ENCODE measurements around the gene SLC35G6. TPM values are rescaled to one million over a fixed set of nuclear protein-coding genes. Genes with fewer than 3 reads are reported as not detected.
A peak's percentile ranks its signal among the peaks of the same experiment; 100 is the strongest.

The SLC35G6 gene
- total and polyA plus RNA-seq, 3 experiments from 2014 or later = 0.12 TPM; not detected in 2

- H3K4me1 ChIP-seq (ENCODE audit: insufficient read depth, low read length) = peaks cover 33% of the 10 kb centered on the region
- CTCF ChIA-PET = interaction anchor here (0.8 to 2.6 kb wide), 6 partner anchors 9 to 244 kb away, joined by 3 to 10 read pairs (median 4); partner anchors contain the start of genes TMEM102, TP53 and ZBTB4
These were observed 37.5 kb upstream of the SLC35G6 start for GRCh38 chr17:7443499-7444485.

GRCh38 chr17:7444682-7445618 is 36.3 kb upstream of the SLC35G6 start, which contains the start of gene CHRNB1:
Gene CHRNB1 (plus strand): TSS chr17:7445061. CDS start chr17:7445128, 67 bp downstream.
- Histone ChIP-seq H3K27me3 (ENCODE audit: insufficient read depth, low read length, poor library complexity, severe bottlenecking) (peaks cover 46% of the 10 kb centered on the region), H3K4me1 (ENCODE audit: insufficient read depth, low read length) (peaks cover 22% of the 10 kb centered on the region), H3K4me3 (ENCODE audit: low read length) (no peak within 1 kb of the TSS), H3K36me3 (ENCODE audit: insufficient read depth, low read length) (no peaks in the 10 kb centered on the region), H3K27ac (ENCODE audit: low read depth, low read length) (no peak within 1 kb of the TSS), H3K9me3 (ENCODE audit: low read length) (no peaks in the 10 kb centered on the region)
- ChIA-PET CTCF (interaction anchor here (0.9 to 3.1 kb wide), 6 partner anchors 9 to 243 kb away, joined by 3 to 37 read pairs (median 6); partner anchors contain the start of genes TMEM102, TMEM95 and TP53), POLR2A (interaction anchor here (0.9 to 2.8 kb wide), 7 partner anchors 10 to 140 kb away, joined by 3 to 12 read pairs (median 3); partner anchors contain the start of genes POLR2A and ZBTB4)
- H3K4me3 Mint-ChIP-seq = peak within 1 kb of the TSS; percentile 53 to 88 (median 77)
- H3K27ac Mint-ChIP-seq = peak within 1 kb of the TSS in 4 of 8 donors; percentile 35 to 74 (median 66)
- DNase-seq = peak in 1 of 5 donors; percentile 21
- H3K36me3 Mint-ChIP-seq = peaks cover 0 to 8% (median 2%) of the 10 kb centered on the region in 3 donors
- H3K4me1 Mint-ChIP-seq = peaks cover 17 to 34% (median 24%) of the 10 kb centered on the region in 3 donors
- H3K27me3 Mint-ChIP-seq = peaks cover 43 to 73% of the 10 kb centered on the region in 2 donors
- H3K9me3 Mint-ChIP-seq = no peaks in the 10 kb centered on the region

More at GRCh38 chr17:7443499-7444485, 37.5 kb upstream of the SLC35G6 start:
- Mint-ChIP-seq H3K27me3 (peaks cover 49 to 79% of the 10 kb centered on the region in 2 donors), H3K9me3 (no peaks in the 10 kb centered on the region), H3K27ac (peak overlapping the region in 1 of 8 donors; percentile 61), H3K36me3 (peaks cover 0 to 12% (median 2%) of the 10 kb centered on the region in 3 donors), H3K4me3 (peak overlapping the region in 1 of 7 donors; percentile 17), H3K4me1 (peaks cover 23 to 43% (median 32%) of the 10 kb centered on the region in 3 donors)
- H3K4me3 ChIP-seq (ENCODE audit: low read length) = no peak overlapping the region
- no peak overlapping the region for H3K27ac ChIP-seq (ENCODE audit: low read depth, low read length)
- POLR2A ChIA-PET = interaction anchor here (1.1 to 2.8 kb wide), 5 partner anchors 11 to 142 kb away, joined by 3 to 12 read pairs (median 6); partner anchors contain the start of genes POLR2A and ZBTB4
- peaks cover 57% of the 10 kb centered on the region for H3K27me3 ChIP-seq (ENCODE audit: insufficient read depth, low read length, poor library complexity, severe bottlenecking)
- H3K9me3 ChIP-seq (ENCODE audit: low read length) = no peaks in the 10 kb centered on the region
- H3K36me3 ChIP-seq (ENCODE audit: insufficient read depth, low read length) = no peaks in the 10 kb centered on the region
- no peak for DNase-seq

GRCh38 chr17:7445619-7445968 is 35.7 kb upstream of the SLC35G6 start:
- no peaks in the 10 kb centered on the region for H3K36me3 ChIP-seq (ENCODE audit: insufficient read depth, low read length)
- peaks cover 36 to 67% of the 10 kb centered on the region in 2 donors for H3K27me3 Mint-ChIP-seq
- peaks cover 0 to 8% (median 2%) of the 10 kb centered on the region in 3 donors for H3K36me3 Mint-ChIP-seq
- ChIA-PET CTCF (interaction anchor here (0.9 to 3.1 kb wide), 6 partner anchors 9 to 242 kb away, joined by 3 to 37 read pairs (median 6); partner anchors contain the start of genes TMEM102, TMEM95 and TP53), POLR2A (interaction anchor here (0.9 to 2.8 kb wide), 4 partner anchors 9 to 40 kb away, joined by 3 to 9 read pairs (median 4); no protein-coding TSS in a partner anchor)
- no peaks in the 10 kb centered on the region for H3K9me3 ChIP-seq (ENCODE audit: low read length)
- H3K27me3 ChIP-seq (ENCODE audit: insufficient read depth, low read length, poor library complexity, severe bottlenecking) = peaks cover 40% of the 10 kb centered on the region
- no peak overlapping the region for H3K27ac ChIP-seq (ENCODE audit: low read depth, low read length)
- peak in 3 of 5 donors; percentile 19 to 46 (median 30) for DNase-seq
- H3K4me1 ChIP-seq (ENCODE audit: insufficient read depth, low read length) = peaks cover 15% of the 10 kb centered on the region
- no peak overlapping the region for H3K4me3 ChIP-seq (ENCODE audit: low read length)
- H3K4me1 Mint-ChIP-seq = peaks cover 12 to 27% (median 18%) of the 10 kb centered on the region in 3 donors
- H3K27ac Mint-ChIP-seq = peak overlapping the region in 3 of 8 donors; percentile 35 to 74 (median 72)
- no peaks in the 10 kb centered on the region for H3K9me3 Mint-ChIP-seq
- H3K4me3 Mint-ChIP-seq = peak overlapping the region; percentile 53 to 88 (median 77)

GRCh38 chr17:7448461-7448860 is 32.8 kb upstream of the SLC35G6 start:
- ChIA-PET POLR2A (no interaction called here), CTCF (no interaction called here)
- H3K4me3 Mint-ChIP-seq = no peak overlapping the region
- H3K36me3 Mint-ChIP-seq = peaks cover 0 to 8% (median 2%) of the 10 kb centered on the region in 3 donors
- H3K4me1 Mint-ChIP-seq = peaks cover 12 to 23% (median 17%) of the 10 kb centered on the region in 3 donors
- no peaks in the 10 kb centered on the region for H3K36me3 ChIP-seq (ENCODE audit: insufficient read depth, low read length)
- H3K27ac Mint-ChIP-seq = no peak overlapping the region
- H3K4me3 ChIP-seq (ENCODE audit: low read length) = no peak overlapping the region
- no peak overlapping the region for H3K27ac ChIP-seq (ENCODE audit: low read depth, low read length)
- H3K9me3 Mint-ChIP-seq = no peaks in the 10 kb centered on the region
- H3K4me1 ChIP-seq (ENCODE audit: insufficient read depth, low read length) = peaks cover 13% of the 10 kb centered on the region
- peaks cover 22 to 45% of the 10 kb centered on the region in 2 donors for H3K27me3 Mint-ChIP-seq
- H3K27me3 ChIP-seq (ENCODE audit: insufficient read depth, low read length, poor library complexity, severe bottlenecking) = peaks cover 27% of the 10 kb centered on the region
- H3K9me3 ChIP-seq (ENCODE audit: low read length) = no peaks in the 10 kb centered on the region
- no peak for DNase-seq

GRCh38 chr17:7459961-7460545 is 21.2 kb upstream of the SLC35G6 start:
- Mint-ChIP-seq H3K4me3 (peak overlapping the region in 2 of 7 donors; percentile 40 to 55), H3K27ac (peak overlapping the region in 3 of 8 donors; percentile 36 to 94 (median 75)), H3K36me3 (peaks cover 0 to 42% (median 7%) of the 10 kb centered on the region in 3 donors), H3K4me1 (peaks cover 11 to 13% (median 13%) of the 10 kb centered on the region in 3 donors), H3K27me3 (no peaks in the 10 kb centered on the region), H3K9me3 (no peaks in the 10 kb centered on the region)
- no peak overlapping the region for H3K27ac ChIP-seq (ENCODE audit: low read depth, low read length)
- H3K27me3 ChIP-seq (ENCODE audit: insufficient read depth, low read length, poor library complexity, severe bottlenecking) = no peaks in the 10 kb centered on the region
- DNase-seq = no peak
- ChIA-PET CTCF (interaction anchor here (0.7 to 1.6 kb wide), 3 partner anchors 23 to 101 kb away, joined by 3 to 4 read pairs (median 3); no protein-coding TSS in a partner anchor), POLR2A (interaction anchor here (0.6 to 1.3 kb wide), 3 partner anchors 19 to 52 kb away, joined by 3 to 6 read pairs (median 4); partner anchors contain the start of gene ZBTB4)
- H3K9me3 ChIP-seq (ENCODE audit: low read length) = no peaks in the 10 kb centered on the region
- no peaks in the 10 kb centered on the region for H3K36me3 ChIP-seq (ENCODE audit: insufficient read depth, low read length)
- no peak overlapping the region for H3K4me3 ChIP-seq (ENCODE audit: low read length)
- peaks cover 6% of the 10 kb centered on the region for H3K4me1 ChIP-seq (ENCODE audit: insufficient read depth, low read length)

- H3K36me3 ChIP-seq (ENCODE audit: insufficient read depth, low read length) = no peaks in the 10 kb centered on the region
- no peak overlapping the region for H3K4me3 ChIP-seq (ENCODE audit: low read length)
These were observed 20.2 kb upstream of the SLC35G6 start for GRCh38 chr17:7460850-7461660.

More at GRCh38 chr17:7460850-7461660, 20.2 kb upstream of the SLC35G6 start:
- ChIA-PET POLR2A (no interaction called here), CTCF (interaction anchor here (0.7 to 1.9 kb wide), 3 partner anchors 25 to 100 kb away, joined by 3 to 4 read pairs (median 3); no protein-coding TSS in a partner anchor)
- Mint-ChIP-seq H3K27me3 (no peaks in the 10 kb centered on the region), H3K27ac (peak overlapping the region in 4 of 8 donors; percentile 9 to 70 (median 49)), H3K36me3 (peaks cover 0 to 39% (median 7%) of the 10 kb centered on the region in 3 donors), H3K4me1 (peaks cover 7 to 9% (median 7%) of the 10 kb centered on the region in 3 donors), H3K4me3 (no peak overlapping the region), H3K9me3 (no peaks in the 10 kb centered on the region)
- Histone ChIP-seq H3K9me3 (ENCODE audit: low read length) (no peaks in the 10 kb centered on the region), H3K4me1 (ENCODE audit: insufficient read depth, low read length) (peaks cover 6% of the 10 kb centered on the region), H3K27me3 (ENCODE audit: insufficient read depth, low read length, poor library complexity, severe bottlenecking) (no peaks in the 10 kb centered on the region), H3K27ac (ENCODE audit: low read depth, low read length) (no peak overlapping the region)
- no peak for DNase-seq
